ENCODE results near the gene TTC34. TPM values are rescaled to one million over a fixed set of nuclear protein-coding genes. Genes with fewer than 3 reads are reported as not detected.

The TTC34 gene
- total RNA-seq, 4 donors from 2014 or later = 0.17 to 0.56 TPM; not detected in 2

DNA sequence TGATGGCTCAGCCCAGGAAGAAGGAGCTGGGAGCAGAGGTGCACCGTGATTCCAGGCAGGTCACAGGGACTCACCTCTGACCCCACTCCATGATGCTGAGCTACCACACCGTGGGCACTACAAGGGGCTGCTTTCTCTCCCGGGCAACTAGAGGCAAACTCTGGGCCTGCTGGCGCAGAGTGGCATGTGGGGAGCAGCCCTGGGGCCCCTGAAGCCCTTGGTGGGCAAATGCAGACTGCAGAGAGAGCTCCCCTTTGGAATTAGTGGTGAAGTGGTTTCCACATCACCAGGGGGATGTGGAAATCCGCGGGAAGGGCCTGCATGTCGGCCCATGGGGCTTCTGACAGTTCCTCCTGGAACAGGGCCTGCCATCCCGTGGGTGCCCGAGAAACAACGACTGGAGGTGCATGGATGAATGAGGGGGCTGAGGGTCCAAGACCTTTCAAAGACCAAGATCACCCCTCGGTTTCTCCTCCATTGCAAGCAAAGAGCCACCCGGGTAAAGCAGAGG, 156.8 kb downstream of the TTC34 start:
- Histone ChIP-seq H3K27me3 (peaks cover 4% of the 10 kb centered on the region), H3K9me3 (peaks cover 13% of the 10 kb centered on the region), H3K4me3 (no peak overlapping the region), H3K36me3 (no peaks in the 10 kb centered on the region), H3K27ac (no peak overlapping the region), H3K4me1 (peaks cover 27% of the 10 kb centered on the region)
- DNase-seq (ENCODE audit: low spot score in 2 of 2) = peak in 1 of 2 donors; percentile 45
- TF ChIP-seq POLR2AphosphoS5 (IDR thresholded peaks at IDR 0.05) (no peak), CTCF (IDR thresholded peaks at IDR 0.05) (no peak), EP300 (IDR thresholded peaks at IDR 0.05) (no peak), POLR2A (IDR thresholded peaks at IDR 0.05) (no peak)
- no CpG with 5 or more reads among the region's 12 CpGs for WGBS

DNA sequence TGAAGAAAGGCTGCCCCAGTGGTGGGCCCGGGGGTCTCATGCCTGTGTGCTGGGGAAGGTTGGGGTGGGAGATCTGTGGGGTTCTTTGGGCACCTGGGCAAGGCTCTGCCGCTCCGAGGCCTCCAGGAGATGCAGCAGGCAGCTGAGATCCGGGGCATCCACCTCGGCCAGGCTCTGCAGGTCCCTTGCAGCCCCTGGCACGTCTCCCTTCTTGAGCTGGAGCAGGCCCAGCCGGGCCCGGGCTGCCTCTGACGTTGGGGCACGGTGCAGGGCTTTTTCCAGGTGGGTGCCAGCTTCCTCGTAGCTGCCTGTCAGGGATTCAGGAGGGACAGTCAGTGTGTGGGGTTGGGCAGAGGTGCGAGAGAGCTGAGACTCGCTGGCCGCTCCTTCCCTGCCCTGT, 157.3 kb downstream of the TTC34 start:
- H3K36me3 ChIP-seq = no peaks in the 10 kb centered on the region
- TF ChIP-seq POLR2A (IDR thresholded peaks at IDR 0.05) = no peak
- TF ChIP-seq EP300 (IDR thresholded peaks at IDR 0.05) = no peak
- TF ChIP-seq CTCF (IDR thresholded peaks at IDR 0.05) = no peak
- 92% methylated on average over 4 of the region's 14 CpGs for WGBS
- H3K27ac ChIP-seq = no peak overlapping the region
- H3K4me3 ChIP-seq = no peak overlapping the region
- peaks cover 13% of the 10 kb centered on the region for H3K9me3 ChIP-seq
- DNase-seq (ENCODE audit: low spot score in 2 of 2) = peak in 1 of 2 donors; percentile 55
- peaks cover 27% of the 10 kb centered on the region for H3K4me1 ChIP-seq
- H3K27me3 ChIP-seq = peaks cover 6% of the 10 kb centered on the region

DNA sequence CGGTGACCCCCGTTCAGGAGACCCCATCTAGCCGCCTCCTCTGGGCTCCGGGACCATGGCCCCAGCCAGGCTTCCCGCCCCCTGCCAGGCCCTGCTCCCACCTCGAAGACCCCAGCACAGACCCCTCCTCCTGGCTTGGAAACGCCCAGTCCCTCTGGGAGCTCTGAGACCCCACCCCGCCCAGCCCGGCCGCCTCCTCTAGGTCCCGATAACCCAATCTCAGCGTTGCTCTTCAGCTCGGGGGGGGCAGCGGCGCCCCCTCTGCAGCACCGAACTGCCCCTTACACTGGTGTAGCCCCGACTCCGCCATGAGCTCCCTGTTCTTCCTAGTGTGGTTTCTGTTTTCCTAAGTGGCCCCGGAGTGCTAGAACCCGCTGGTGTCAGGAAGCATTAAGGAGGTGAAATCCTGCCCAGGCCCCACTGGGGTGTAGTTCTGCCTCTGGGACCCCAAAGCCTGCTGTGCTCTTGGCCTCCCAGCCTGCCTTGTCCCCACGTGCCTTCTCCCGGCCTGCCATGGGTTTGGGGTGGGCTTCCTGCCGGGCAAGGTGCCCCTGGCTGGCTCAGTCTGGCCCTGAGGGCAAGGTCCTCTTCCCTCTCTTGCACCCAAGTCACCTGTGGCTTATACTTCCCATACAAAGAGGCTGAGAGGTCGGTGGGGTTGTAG, 157.9 kb downstream of the TTC34 start:
- Histone ChIP-seq H3K4me1 (peaks cover 27% of the 10 kb centered on the region), H3K27me3 (peaks cover 8% of the 10 kb centered on the region), H3K36me3 (no peaks in the 10 kb centered on the region), H3K4me3 (peak overlapping the region; percentile 95), H3K9me3 (peaks cover 12% of the 10 kb centered on the region), H3K27ac (no peak overlapping the region)
- WGBS = 17% methylated on average over 13 of the region's 24 CpGs
- DNase-seq (ENCODE audit: low spot score in 2 of 2) = peak in 1 of 2 donors; percentile 64
- TF ChIP-seq POLR2AphosphoS5 (IDR thresholded peaks at IDR 0.05) (no peak), CTCF (IDR thresholded peaks at IDR 0.05) (no peak), POLR2A (IDR thresholded peaks at IDR 0.05) (no peak), EP300 (IDR thresholded peaks at IDR 0.05) (no peak)

- peak overlapping the region; percentile 73 for H3K27ac ChIP-seq
- H3K9me3 ChIP-seq = peaks cover 7% of the 10 kb centered on the region
- H3K4me3 ChIP-seq = peak overlapping the region; percentile 95
- no peak for TF ChIP-seq EP300 (IDR thresholded peaks at IDR 0.05)
- peak in 1 of 2 donors; percentile 25 for TF ChIP-seq CTCF (IDR thresholded peaks at IDR 0.05)
- TF ChIP-seq POLR2A (IDR thresholded peaks at IDR 0.05) = peak in 1 of 2 donors; percentile 27
- peak in 1 of 3 donors; percentile 10 for TF ChIP-seq POLR2AphosphoS5 (IDR thresholded peaks at IDR 0.05)
- peak; percentile 93 to 94 for DNase-seq (ENCODE audit: low spot score in 2 of 2)
- 0% methylated on average over 4 of the region's 84 CpGs for WGBS
- peaks cover 10% of the 10 kb centered on the region for H3K27me3 ChIP-seq
- H3K4me1 ChIP-seq = peaks cover 27% of the 10 kb centered on the region
- no peaks in the 10 kb centered on the region for H3K36me3 ChIP-seq
These were observed 158.7 kb downstream of the TTC34 start for GRCh38 chr1:2642560-2643413.

DNA sequence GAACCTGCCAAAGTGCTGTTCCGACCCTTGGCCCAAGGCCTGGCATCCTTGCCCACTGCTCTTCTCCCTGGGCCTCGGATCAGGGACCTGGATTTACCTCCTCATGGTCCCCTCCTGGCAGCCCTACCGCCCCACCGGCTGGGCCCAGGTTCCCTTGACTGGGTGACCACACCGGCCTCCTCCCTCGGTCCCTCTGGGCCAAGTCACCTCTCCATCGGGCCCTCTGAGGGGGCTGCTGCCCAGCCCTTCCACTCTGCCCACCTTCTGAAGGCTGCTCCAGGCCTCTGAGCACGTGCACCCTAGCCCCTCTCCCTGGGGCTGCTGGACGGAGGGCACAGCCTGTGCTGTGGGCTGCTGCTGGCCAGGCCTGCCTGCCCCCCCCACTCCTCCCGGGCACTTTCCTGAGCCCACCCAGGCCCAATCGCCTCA, 159.3 kb downstream of the TTC34 start:
- Histone ChIP-seq H3K4me3 (peak overlapping the region; percentile 95), H3K9me3 (peaks cover 7% of the 10 kb centered on the region), H3K27ac (no peak overlapping the region), H3K36me3 (no peaks in the 10 kb centered on the region), H3K27me3 (peaks cover 10% of the 10 kb centered on the region), H3K4me1 (peaks cover 27% of the 10 kb centered on the region)
- TF ChIP-seq POLR2AphosphoS5 (IDR thresholded peaks at IDR 0.05) (no peak), EP300 (IDR thresholded peaks at IDR 0.05) (no peak), POLR2A (IDR thresholded peaks at IDR 0.05) (no peak), CTCF (IDR thresholded peaks at IDR 0.05) (no peak)
- 60% methylated on average over 1 of the region's 11 CpGs for WGBS
- peak in 1 of 2 donors; percentile 60 for DNase-seq (ENCODE audit: low spot score in 2 of 2)
